Fibroblast of skin of back (primary cell): Measurements from ENCODE around the gene TNS1.

Experiments used
- DNase-seq: peaks from one replicate; pipeline ENCODE4 v3.0.0-alpha.2; 2013

The TNS1 gene

GRCh38 chr2:217893440-217893839, 109.4 kb downstream of the TNS1 start:
- DNase-seq: no peak

GRCh38 chr2:217892560-217892959, 110.2 kb downstream of the TNS1 start:
- no peak for DNase-seq

- DNase-seq: peak; percentile 82
Measured at GRCh38 chr2:217890445-217890844, 112.3 kb downstream of the TNS1 start.

GRCh38 chr2:217889656-217890055, 113.1 kb downstream of the TNS1 start:
- no peak for DNase-seq

GRCh38 chr2:217887841-217888701, 114.7 kb downstream of the TNS1 start:
- peak; percentile 29 for DNase-seq

GRCh38 chr2:217886720-217887309, 116.0 kb downstream of the TNS1 start:
- DNase-seq: peak; percentile 69

GRCh38 chr2:217886091-217886490, 116.7 kb downstream of the TNS1 start:
- no peak for DNase-seq

- DNase-seq: no peak
Measured at GRCh38 chr2:217884985-217885384, 117.8 kb downstream of the TNS1 start.

- no peak for DNase-seq
Measured at GRCh38 chr2:217880891-217881290, 121.9 kb downstream of the TNS1 start.

GRCh38 chr2:217880287-217880889, 122.4 kb downstream of the TNS1 start:
- DNase-seq: no peak

- no peak for DNase-seq
Measured at GRCh38 chr2:217878915-217879590, 123.7 kb downstream of the TNS1 start.

- no peak for DNase-seq
Measured at GRCh38 chr2:217877866-217878265, 124.9 kb downstream of the TNS1 start.

GRCh38 chr2:217876253-217876570, 126.6 kb downstream of the TNS1 start:
- no peak for DNase-seq

- peak; percentile 15 for DNase-seq
Measured at GRCh38 chr2:217875556-217876252, 127.1 kb downstream of the TNS1 start.

- no peak for DNase-seq
Measured at GRCh38 chr2:217875138-217875537, 127.7 kb downstream of the TNS1 start.

- DNase-seq: no peak
Measured at GRCh38 chr2:217873371-217873770, 129.4 kb downstream of the TNS1 start.

GRCh38 chr2:217872319-217872718, 130.5 kb downstream of the TNS1 start:
- no peak for DNase-seq

GRCh38 chr2:217870528-217871011, 132.2 kb downstream of the TNS1 start:
- no peak for DNase-seq

GRCh38 chr2:217868911-217869334, 133.9 kb downstream of the TNS1 start:
- peak; percentile 50 for DNase-seq

GRCh38 chr2:217868265-217868892, 134.4 kb downstream of the TNS1 start:
- no peak for DNase-seq

- no peak for DNase-seq
Measured at GRCh38 chr2:217866457-217866856, 136.3 kb downstream of the TNS1 start.
